Mesodermal cell (in vitro differentiated cells): ENCODE measurements around the gene TBC1D25.

Source experiments
- H3K27ac ChIP-seq: 2 replicates; pipeline ENCODE4 v1.7.0; 2013; ENCODE audit warnings: mild to moderate bottlenecking, low read depth, low read length, moderate library complexity; ENCODE audit not compliant: severe bottlenecking
- H3K36me3 ChIP-seq: 2 replicates; pipeline ENCODE4 v1.7.1; 2013; ENCODE audit warnings: mild to moderate bottlenecking, low read length, moderate library complexity; ENCODE audit not compliant: control insufficient read depth, insufficient read depth
- H3K4me1 ChIP-seq: one replicate; pipeline ENCODE4 v1.7.1; 2013; ENCODE audit warnings: mild to moderate bottlenecking, low read length; ENCODE audit not compliant: insufficient read depth, control insufficient read depth, poor library complexity, severe bottlenecking
- H3K4me3 ChIP-seq: 2 replicates; pipeline ENCODE4 v1.7.0; 2013; ENCODE audit warnings: low read length, control low read depth, mild to moderate bottlenecking; ENCODE audit not compliant: insufficient read depth, poor library complexity, severe bottlenecking; ENCODE audit errors: extremely low read depth
- H3K9me3 ChIP-seq: 2 replicates; pipeline ENCODE4 v1.7.1; 2013; ENCODE audit warnings: mild to moderate bottlenecking, low read length, moderate library complexity; ENCODE audit not compliant: control insufficient read depth
- WGBS, 2 experiments: methylation state at CpG; one replicate each; pipeline ENCODE4 v1.1.5; 2013; ENCODE audit warnings: missing lambda C conversion rate in 2 of 2; ENCODE audit not compliant: insufficient coverage in 2 of 2; 5-methylcytosine and 5-hydroxymethylcytosine counted together

The TBC1D25 gene

DNA sequence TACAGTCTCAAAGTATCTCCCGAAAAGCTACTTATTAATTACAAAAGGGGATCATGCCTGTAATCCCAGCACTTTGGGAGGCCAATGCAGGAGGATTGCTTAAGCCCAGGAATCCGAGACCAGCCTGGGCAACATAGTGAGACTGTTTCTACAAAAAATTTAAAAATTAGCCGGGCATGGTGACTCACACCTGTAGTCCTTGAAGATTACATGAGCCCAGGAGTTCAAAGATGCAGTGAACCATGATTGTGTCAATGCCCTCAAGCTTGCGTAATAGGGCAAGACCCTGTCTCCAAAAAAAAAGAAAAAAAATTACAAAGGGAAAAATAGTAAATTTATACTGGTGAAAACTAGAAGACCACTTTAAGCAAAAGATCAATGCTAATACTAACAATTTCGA lies 34.0 kb upstream of the TBC1D25 start:
- Histone ChIP-seq H3K4me3 (no peak overlapping the region), H3K9me3 (no peaks in the 10 kb centered on the region), H3K27ac (no peak overlapping the region), H3K36me3 (no peaks in the 10 kb centered on the region), H3K4me1 (peaks cover 5% of the 10 kb centered on the region)
- WGBS, 2 experiments, result 67 to 83% methylated on average over 1 of the region's 5 CpGs

DNA sequence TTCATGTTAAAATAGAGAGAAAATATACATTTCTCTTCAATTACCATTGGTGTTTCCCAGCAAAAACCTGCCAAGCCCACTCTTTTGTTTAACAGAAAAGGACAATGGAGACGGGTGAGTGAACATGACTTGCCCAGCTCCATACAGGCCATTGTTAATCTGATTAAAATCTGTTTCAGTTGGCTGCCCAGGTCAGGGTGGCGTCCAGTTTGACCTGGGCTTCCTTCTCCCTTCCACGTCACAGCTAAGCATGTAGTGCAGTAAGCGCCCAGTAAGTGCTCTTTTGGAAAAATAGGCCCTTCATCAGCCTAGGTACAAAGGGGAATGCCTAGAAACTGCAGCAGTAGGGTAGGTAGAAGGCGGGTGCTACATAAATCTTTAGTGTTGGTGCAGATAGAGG lies 32.3 kb upstream of the TBC1D25 start:
- Histone ChIP-seq H3K4me1 (peaks cover 5% of the 10 kb centered on the region), H3K36me3 (no peaks in the 10 kb centered on the region), H3K4me3 (no peak overlapping the region), H3K9me3 (no peaks in the 10 kb centered on the region), H3K27ac (no peak overlapping the region)
- WGBS, 2 experiments, result 94% methylated on average over 2 of the region's 5 CpGs; no CpG with 5 or more reads in 1 of the 2 experiments

DNA sequence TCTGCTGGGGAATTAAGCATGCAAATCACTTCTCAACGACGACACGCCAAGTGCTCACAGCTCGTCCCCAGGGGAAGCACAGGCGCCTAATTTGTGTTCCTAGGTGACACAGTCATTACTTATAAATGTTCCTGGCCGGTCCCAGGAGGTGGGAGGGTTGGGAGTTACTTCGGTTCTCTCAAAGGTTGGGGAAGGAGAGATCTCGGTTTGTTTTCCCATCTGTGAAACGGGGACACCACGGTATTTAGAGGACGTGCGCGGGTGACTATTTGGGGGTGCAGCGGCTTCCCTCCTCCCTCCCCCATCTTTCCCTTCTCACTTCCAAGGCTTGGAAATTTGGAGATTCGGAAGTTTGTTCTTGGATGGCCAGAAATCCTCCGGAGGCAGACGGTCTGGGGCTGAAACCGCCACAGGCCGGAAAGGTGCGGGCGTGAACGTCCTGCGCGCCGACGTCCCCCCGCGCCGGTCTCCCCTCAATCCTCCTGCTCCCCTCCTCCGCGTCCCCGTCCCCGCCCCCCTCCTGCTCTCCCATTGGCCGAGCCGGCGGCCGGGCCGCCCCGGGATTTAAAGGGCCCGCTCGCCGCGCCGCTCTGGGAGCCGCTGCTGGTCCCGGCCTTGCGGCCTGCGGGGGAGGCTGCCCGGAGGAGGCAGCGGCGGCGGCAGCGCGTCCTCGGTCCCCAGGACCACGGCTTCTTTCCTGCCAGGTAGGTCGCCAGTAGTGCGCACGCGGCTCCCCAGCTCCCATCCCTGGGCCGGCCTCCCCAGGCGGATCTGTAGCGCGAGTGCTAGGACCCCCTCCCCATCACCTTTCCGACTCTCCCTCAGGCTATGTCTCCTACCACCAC lies 30.9 kb upstream of the TBC1D25 start, which contains the start of gene PORCN:
PORCN (plus strand) TSS at position 593 of the 845 bp plus-strand sequence. CDS start 829 bp downstream, outside the sequence.
- Histone ChIP-seq H3K9me3 (no peaks in the 10 kb centered on the region), H3K36me3 (no peaks in the 10 kb centered on the region), H3K4me3 (peak within 1 kb of the TSS; percentile 54), H3K27ac (peak within 1 kb of the TSS; percentile 5), H3K4me1 (peaks cover 5% of the 10 kb centered on the region)
- WGBS, 2 experiments, result 0% methylated on average over 13 to 14 of the region's 65 CpGs

DNA sequence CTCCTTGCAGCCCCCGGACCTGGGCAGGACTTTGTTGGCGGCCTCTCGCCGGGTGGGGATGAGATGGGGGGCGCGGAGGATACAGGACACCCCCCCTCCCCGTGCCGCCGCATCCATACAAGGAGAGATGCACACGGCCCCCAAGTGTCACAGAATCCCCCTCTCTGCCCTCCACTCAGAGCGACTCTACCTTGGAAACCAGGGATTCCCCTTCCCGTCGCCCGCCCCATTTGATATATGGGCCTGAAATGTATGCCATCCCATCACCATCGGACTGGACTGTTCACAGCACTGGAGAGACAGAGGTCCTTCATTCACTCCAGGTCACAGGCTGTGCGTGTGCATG lies 30.3 kb upstream of the TBC1D25 start:
- Histone ChIP-seq H3K36me3 (peaks cover 2% of the 10 kb centered on the region), H3K27ac (no peak overlapping the region), H3K9me3 (no peaks in the 10 kb centered on the region), H3K4me3 (peak overlapping the region; percentile 54), H3K4me1 (peaks cover 9% of the 10 kb centered on the region)
- WGBS, 2 experiments, result 3 to 25% methylated on average over 2 to 8 of the region's 16 CpGs

DNA sequence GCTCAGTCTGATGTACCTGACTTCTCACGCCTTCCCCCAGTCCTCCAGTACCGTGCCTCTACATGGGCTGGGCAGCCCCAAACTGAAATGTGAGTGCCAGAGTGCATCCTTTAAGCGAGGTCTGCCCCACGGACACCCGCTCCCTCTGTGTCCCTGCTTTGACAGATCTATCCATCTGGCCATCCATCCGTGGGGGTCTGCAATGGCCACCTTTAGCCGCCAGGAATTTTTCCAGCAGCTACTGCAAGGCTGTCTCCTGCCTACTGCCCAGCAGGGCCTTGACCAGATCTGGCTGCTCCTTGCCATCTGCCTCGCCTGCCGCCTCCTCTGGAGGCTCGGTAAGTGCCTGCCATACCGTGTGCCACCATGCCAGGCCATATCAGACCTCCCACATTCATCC lies 29.9 kb upstream of the TBC1D25 start:
- no peak overlapping the region for H3K27ac ChIP-seq

DNA sequence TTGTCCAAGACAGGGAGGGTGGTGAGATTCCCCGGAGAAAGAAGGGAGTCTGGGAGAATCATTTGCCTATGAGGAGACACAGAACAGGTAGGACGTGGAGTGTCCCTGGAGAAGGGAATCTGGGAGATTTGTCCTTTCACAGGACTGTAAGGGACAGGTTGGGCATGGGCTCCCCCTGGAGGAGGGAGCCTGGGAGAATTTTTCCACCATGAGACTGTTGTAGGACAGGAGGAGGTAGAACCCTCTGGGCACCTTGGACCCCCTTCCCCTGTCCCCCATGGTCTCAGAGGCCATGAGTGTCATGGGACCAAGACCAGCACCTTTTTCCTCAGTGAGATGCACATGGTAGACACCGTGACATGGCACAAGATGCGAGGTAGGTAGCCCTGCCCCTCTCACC lies 28.0 kb upstream of the TBC1D25 start:
- WGBS, 2 experiments, result 71 to 83% methylated on average over 2 to 3 of the region's 4 CpGs
- Histone ChIP-seq H3K27ac (no peak overlapping the region), H3K9me3 (no peaks in the 10 kb centered on the region), H3K4me3 (no peak overlapping the region), H3K36me3 (peaks cover 8% of the 10 kb centered on the region), H3K4me1 (peaks cover 3% of the 10 kb centered on the region)

More for the DNA sequence above, 29.9 kb upstream of the TBC1D25 start:
- H3K9me3 ChIP-seq, result no peaks in the 10 kb centered on the region
- H3K36me3 ChIP-seq, result peaks cover 7% of the 10 kb centered on the region
- 67 to 83% methylated on average over 9 to 11 of the region's 11 CpGs for WGBS, 2 experiments
- H3K4me3 ChIP-seq, result peak overlapping the region; percentile 54
- peaks cover 9% of the 10 kb centered on the region for H3K4me1 ChIP-seq

DNA sequence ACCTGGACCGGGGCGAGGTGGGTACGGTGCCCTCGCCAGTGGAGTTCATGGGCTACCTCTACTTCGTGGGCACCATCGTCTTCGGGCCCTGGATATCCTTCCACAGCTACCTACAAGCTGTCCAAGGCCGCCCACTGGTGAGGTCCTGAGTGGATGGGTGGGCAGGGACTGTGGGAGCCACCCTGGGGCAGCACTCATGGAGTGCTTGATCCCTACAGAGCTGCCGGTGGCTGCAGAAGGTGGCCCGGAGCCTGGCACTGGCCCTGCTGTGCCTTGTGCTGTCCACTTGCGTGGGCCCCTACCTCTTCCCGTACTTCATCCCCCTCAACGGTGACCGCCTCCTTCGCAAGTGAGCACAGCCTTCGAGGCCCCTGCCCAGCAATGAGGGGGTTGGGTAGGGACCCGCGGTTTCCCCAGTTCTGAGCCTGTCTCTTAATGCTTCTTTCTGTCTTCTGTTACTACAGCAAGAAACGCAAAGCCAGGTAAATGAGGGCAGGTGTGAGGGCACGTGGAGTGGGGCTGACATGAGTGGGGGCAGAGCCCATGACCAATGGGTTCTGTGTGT lies 27.1 kb upstream of the TBC1D25 start:
- no peak overlapping the region for H3K27ac ChIP-seq
- 95 to 100% methylated on average over 3 to 4 of the region's 20 CpGs for WGBS, 2 experiments
- no peak overlapping the region for H3K4me3 ChIP-seq
- H3K36me3 ChIP-seq, result peaks cover 11% of the 10 kb centered on the region
- H3K9me3 ChIP-seq, result no peaks in the 10 kb centered on the region
- H3K4me1 ChIP-seq, result peaks cover 3% of the 10 kb centered on the region

DNA sequence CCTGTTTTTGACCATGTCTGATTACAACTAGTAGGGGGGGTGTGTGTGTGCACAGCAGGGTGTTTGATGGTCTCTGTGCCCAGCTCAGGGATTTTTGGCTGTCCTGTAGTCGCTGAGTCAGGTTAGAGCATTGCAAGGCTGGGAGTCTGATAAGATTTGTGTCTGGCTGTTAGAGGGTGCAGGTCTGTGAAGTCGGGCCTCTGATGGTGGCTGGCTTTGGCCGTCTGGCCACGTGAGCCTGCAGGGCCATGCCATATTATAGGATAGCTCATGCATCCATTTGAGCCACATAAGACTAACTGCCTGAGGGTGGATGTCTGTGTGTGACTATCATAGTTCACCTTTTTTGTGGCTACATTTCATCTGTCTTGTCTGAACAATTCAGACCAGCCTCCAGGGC lies 25.8 kb upstream of the TBC1D25 start:
- Histone ChIP-seq H3K36me3 (peaks cover 11% of the 10 kb centered on the region), H3K9me3 (no peaks in the 10 kb centered on the region), H3K4me1 (peaks cover 3% of the 10 kb centered on the region), H3K27ac (no peak overlapping the region), H3K4me3 (no peak overlapping the region)
- no CpG with 5 or more reads among the region's 4 CpGs for WGBS, 2 experiments

DNA sequence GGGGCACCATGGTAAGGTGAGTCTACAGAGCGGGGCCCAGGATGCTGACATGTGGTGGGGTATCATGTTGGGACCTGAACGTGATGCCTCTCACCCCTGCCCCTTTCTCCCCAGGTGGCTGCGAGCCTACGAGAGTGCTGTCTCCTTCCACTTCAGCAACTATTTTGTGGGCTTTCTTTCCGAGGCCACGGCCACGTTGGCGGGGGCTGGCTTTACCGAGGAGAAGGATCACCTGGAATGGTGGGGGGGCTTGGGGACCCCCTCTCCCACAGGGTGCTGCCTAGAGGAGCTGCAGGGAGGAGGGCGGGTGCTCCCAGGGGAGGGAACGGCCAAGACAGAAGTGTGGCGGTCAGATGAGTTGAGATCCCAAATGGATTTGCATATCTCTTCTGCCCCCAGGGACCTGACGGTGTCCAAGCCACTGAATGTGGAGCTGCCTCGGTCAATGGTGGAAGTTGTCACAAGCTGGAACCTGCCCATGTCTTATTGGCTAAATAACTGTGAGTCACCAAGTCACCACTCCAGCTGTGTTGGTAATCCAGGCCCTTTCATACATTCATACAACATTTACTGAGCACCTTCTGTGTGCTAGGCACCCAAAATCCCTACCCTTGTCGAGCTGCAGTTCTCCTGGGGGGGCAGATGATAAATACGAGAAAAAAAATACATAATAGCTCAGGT lies 25.2 kb upstream of the TBC1D25 start:
- peaks cover 11% of the 10 kb centered on the region for H3K36me3 ChIP-seq
- peaks cover 3% of the 10 kb centered on the region for H3K4me1 ChIP-seq
- H3K27ac ChIP-seq, result no peak overlapping the region
- no peak overlapping the region for H3K4me3 ChIP-seq
- WGBS, 2 experiments, result 96% methylated on average over 4 of the region's 16 CpGs; no CpG with 5 or more reads in 1 of the 2 experiments
- no peaks in the 10 kb centered on the region for H3K9me3 ChIP-seq

DNA sequence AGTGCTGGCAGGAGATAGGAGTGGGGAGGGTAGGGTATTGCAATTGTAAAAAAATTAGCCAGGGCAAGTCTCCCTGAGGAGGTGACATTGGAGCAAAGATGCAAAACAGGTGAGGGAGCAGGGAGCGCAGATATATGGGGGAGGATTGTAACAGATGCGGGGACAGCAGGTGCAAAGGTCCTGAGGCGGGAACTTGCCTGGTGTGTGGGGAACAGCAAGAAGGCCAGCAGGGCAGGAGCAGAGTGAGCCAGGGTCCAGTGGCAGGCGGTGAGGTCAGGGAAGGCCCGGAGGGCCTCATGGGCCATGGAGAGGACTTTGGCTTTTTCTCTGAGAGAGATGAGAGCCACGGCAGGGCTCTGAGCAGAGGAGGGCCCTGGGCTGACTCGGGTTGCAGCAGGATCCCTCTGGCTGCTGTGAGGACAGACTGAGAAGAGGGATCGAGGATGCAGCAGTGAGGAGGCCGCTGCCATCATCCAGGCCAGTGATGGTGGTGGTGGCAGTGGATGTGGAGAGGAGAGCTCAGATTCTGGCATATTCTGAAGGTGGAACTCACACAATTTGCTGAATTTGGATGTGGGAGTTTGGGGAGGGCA lies 24.6 kb upstream of the TBC1D25 start:
- Histone ChIP-seq H3K36me3 (peaks cover 11% of the 10 kb centered on the region), H3K4me1 (peaks cover 3% of the 10 kb centered on the region)
- 97% methylated on average over 6 of the region's 9 CpGs; no CpG with 5 or more reads in 1 of the 2 experiments for WGBS, 2 experiments

More for the DNA sequence above, 24.6 kb upstream of the TBC1D25 start:
- Histone ChIP-seq H3K27ac (no peak overlapping the region), H3K9me3 (no peaks in the 10 kb centered on the region), H3K4me3 (no peak overlapping the region)
